Neural progenitor cell (in vitro differentiated cells): Measurements from ENCODE around the gene PRKAG3.

Experiments used
- CTCF ChIP-seq: fragments of 200-600 bp; sonication (generic); IDR thresholded peaks from 2 replicates; pipeline ENCODE4 v1.5.1; 2017; ENCODE audit warnings: antibody characterized with exemption, mild to moderate bottlenecking
- EZH2phosphoT487 ChIP-seq: fragments of 200-600 bp; sonication (generic); IDR thresholded peaks from 2 replicates; pipeline ENCODE4 v1.6.1; 2017; ENCODE audit warnings: antibody characterized with exemption

- TF ChIP-seq CTCF = no peak
- TF ChIP-seq EZH2phosphoT487 = no peak
These were observed 21.3 kb downstream of the PRKAG3 start for GRCh38 chr2:218810256-218810655.
